Spleen (tissue), 11 donors: ENCODE results near the gene GPR78. TPM values are rescaled to one million over a fixed set of nuclear protein-coding genes. Genes with fewer than 3 reads are reported as not detected.

Source experiments
- DNase-seq: peaks from one replicate; pipeline ENCODE4 v3.0.0-alpha.2; 2020
- H3K27ac ChIP-seq, 8 donors: fragments of 200-600 bp; sonication (generic) in 7 of 8; 1 replicate in 4 of 8; 2 replicates in 4 of 8; pipeline versions ENCODE4 v1.5.0 to v1.8.0; 2016 to 2021; ENCODE audit warnings: inconsistent platforms in 4 of 8, mild to moderate bottlenecking in 4 of 8, moderate library complexity in 1 of 8
- H3K27me3 ChIP-seq, 7 donors: fragments of 200-600 bp; sonication (generic) in 6 of 7; replicated peaks in 1 of 7; 1 replicate in 4 of 7; 2 replicates in 3 of 7; pipeline versions ENCODE4 v1.5.0 to v1.8.0; 2016 to 2021; ENCODE audit warnings: inconsistent platforms in 3 of 7, mild to moderate bottlenecking in 1 of 7
- H3K36me3 ChIP-seq, 6 donors: fragments of 200-600 bp; sonication (generic) in 5 of 6; 1 replicate in 4 of 6; 2 replicates in 2 of 6; pipeline versions ENCODE4 v1.5.0 to v1.8.0; 2016 to 2021; ENCODE audit warnings: inconsistent platforms in 2 of 6
- H3K4me1 ChIP-seq, 6 donors: fragments of 200-600 bp; sonication (generic) in 5 of 6; 1 replicate in 3 of 6; 2 replicates in 3 of 6; pipeline versions ENCODE4 v1.5.0 to v1.8.0; 2016 to 2021; ENCODE audit warnings: inconsistent platforms in 3 of 6
- H3K4me3 ChIP-seq, 8 donors: fragments of 200-600 bp; sonication (generic) in 7 of 8; 1 replicate in 4 of 8; 2 replicates in 4 of 8; pipeline versions ENCODE4 v1.5.0 to v1.8.0; 2016 to 2021; ENCODE audit warnings: inconsistent platforms in 4 of 8, mild to moderate bottlenecking in 4 of 8, moderate library complexity in 2 of 8
- H3K9me3 ChIP-seq, 8 donors: fragments of 200-600 bp; sonication (generic) in 7 of 8; 1 replicate in 4 of 8; 2 replicates in 4 of 8; pipeline versions ENCODE4 v1.5.0 to v1.8.0; 2016 to 2021; ENCODE audit warnings: inconsistent platforms in 4 of 8
- CTCF ChIP-seq, 11 experiments: fragments of 200-600 bp in 7 of 11; fragments of 450-650 bp in 4 of 11; sonication (generic) in 4 of 11; IDR thresholded peaks in 8 of 11; conservative IDR thresholded peaks in 3 of 11; 1 replicate in 7 of 11; 2 replicates in 4 of 11; pipeline versions ENCODE4 v1.4.0 to v1.8.0; 2016 to 2021; ENCODE audit warnings: antibody characterized with exemption in 11 of 11, inconsistent platforms in 4 of 11, mild to moderate bottlenecking in 1 of 11
- POLR2A ChIP-seq, 3 donors: fragments of 450-650 bp; IDR thresholded peaks; one replicate each; pipeline ENCODE4 v1.5.1; 2017; ENCODE audit warnings: antibody characterized with exemption in 3 of 3, mild to moderate bottlenecking in 1 of 3
- POLR2AphosphoS5 ChIP-seq, 3 donors: sonication (generic); formaldehyde crosslinking; IDR thresholded peaks; one replicate each; pipeline ENCODE4 v1.5.1; 2017; ENCODE audit warnings: antibody characterized with exemption in 3 of 3
- WGBS, 5 donors: extraction: QIAGEN DNeasy Blood & Tissue Kit in 3 of 5; methylation state at CpG; one replicate each; pipeline versions ENCODE4 v1.1.5 to v1.1.7; 2013 to 2018; 5-methylcytosine and 5-hydroxymethylcytosine counted together
- intact Hi-C: fragments of 100-400 bp; cut with DNase I; formaldehyde crosslinking; loops from one replicate; pipeline ENCODE4 v1.15.0; 2023; ENCODE audit warnings: low total_unique reads
- polyA plus RNA-seq, 3 donors: library from polyadenylated mRNA; stranded (reverse); fragments of 200-250 nt; gene quantifications; one replicate each; pipeline ENCODE4 v1.2.1, GENCODE V29; 2013
- total RNA-seq, 7 donors: library from RNA; depleted of rRNA in 3 of 7; stranded (reverse); fragments of >200 nt in 3 of 7; fragmentation: NEBNext Ultra II Directional in 4 of 7; extraction: Animal tissue kit (Norgen Biotek cat#: 25700) in 4 of 7; gene quantifications; one replicate each; pipeline versions ENCODE4 v1.1.0 to v1.2.1, GENCODE V29; 2016 to 2021
- donor health status: healthy with polysubstance abuse.
- donor health status: DM: no; HTN: no; CAD: no; lungs with moderate emphysema.
- donor health status: DM: no; HTN: no; CAD: no.
- donor health status: Bipolar disorder and iron deficiency.
- donor health status: healthy.
- donor health status: DM: no; HTN: no; CAD: no.
- donor health status: DM: yes; HTN: yes; CAD: no.

The GPR78 gene
- total and polyA plus RNA-seq, 10 donors, result 0.07 to 1.5 (median 0.12) TPM; not detected in 5

GRCh38 chr4:8543623-8544022 is 36.6 kb upstream of the GPR78 start:
- DNase-seq, result peak; percentile 7
- WGBS, 5 donors, result 73 to 80% (median 77%) methylated on average over 10 of the region's 10 CpGs
- H3K27me3 ChIP-seq, result peaks cover 0 to 19% (median 0%) of the 10 kb centered on the region in 7 donors
- no peak overlapping the region for H3K27ac ChIP-seq
- no peak overlapping the region for H3K4me3 ChIP-seq
- TF ChIP-seq POLR2A (IDR thresholded peaks at IDR 0.05) (no peak), POLR2AphosphoS5 (IDR thresholded peaks at IDR 0.05) (no peak), CTCF (IDR thresholded peaks at IDR 0.05 in 8 of 11, conservative IDR thresholded peaks at IDR 0.05 in 3 of 11) (no peak)
- no peaks in the 10 kb centered on the region for H3K4me1 ChIP-seq
- no peaks in the 10 kb centered on the region for H3K9me3 ChIP-seq
- no peaks in the 10 kb centered on the region for H3K36me3 ChIP-seq
- intact Hi-C loops, result no loop called here

- Histone ChIP-seq H3K36me3 (no peaks in the 10 kb centered on the region), H3K27me3 (peaks cover 0 to 19% (median 0%) of the 10 kb centered on the region in 7 donors), H3K4me1 (no peaks in the 10 kb centered on the region), H3K9me3 (no peaks in the 10 kb centered on the region), H3K27ac (no peak overlapping the region), H3K4me3 (no peak overlapping the region)
- peak; percentile 31 for DNase-seq
- no peak for TF ChIP-seq POLR2AphosphoS5 (IDR thresholded peaks at IDR 0.05)
- TF ChIP-seq CTCF (IDR thresholded peaks at IDR 0.05 in 8 of 11, conservative IDR thresholded peaks at IDR 0.05 in 3 of 11), result no peak
- TF ChIP-seq POLR2A (IDR thresholded peaks at IDR 0.05), result no peak
- WGBS, 5 donors, result 89 to 97% (median 92%) methylated on average over 3 of the region's 3 CpGs
- intact Hi-C loops, result no loop called here
Observed at GRCh38 chr4:8544282-8544681, 35.9 kb upstream of the GPR78 start.

- Histone ChIP-seq H3K4me3 (no peak overlapping the region), H3K36me3 (no peaks in the 10 kb centered on the region), H3K27ac (no peak overlapping the region), H3K4me1 (no peaks in the 10 kb centered on the region), H3K27me3 (peaks cover 0 to 19% (median 0%) of the 10 kb centered on the region in 7 donors), H3K9me3 (no peaks in the 10 kb centered on the region)
- 72 to 78% (median 74%) methylated on average over 20 to 32 of the region's 32 CpGs for WGBS, 5 donors
- TF ChIP-seq POLR2A (IDR thresholded peaks at IDR 0.05) (no peak), POLR2AphosphoS5 (IDR thresholded peaks at IDR 0.05) (no peak), CTCF (IDR thresholded peaks at IDR 0.05 in 8 of 11, conservative IDR thresholded peaks at IDR 0.05 in 3 of 11) (no peak)
- peak; percentile 66 for DNase-seq
- intact Hi-C loops, result no loop called here
Observed at GRCh38 chr4:8544741-8545438, 35.3 kb upstream of the GPR78 start.

GRCh38 chr4:8545439-8545765 is 34.8 kb upstream of the GPR78 start:
- Histone ChIP-seq H3K4me3 (no peak overlapping the region), H3K36me3 (no peaks in the 10 kb centered on the region), H3K27ac (no peak overlapping the region), H3K4me1 (no peaks in the 10 kb centered on the region), H3K27me3 (peaks cover 0 to 19% (median 0%) of the 10 kb centered on the region in 7 donors), H3K9me3 (no peaks in the 10 kb centered on the region)
- peak; percentile 54 for DNase-seq
- TF ChIP-seq CTCF (IDR thresholded peaks at IDR 0.05 in 8 of 11, conservative IDR thresholded peaks at IDR 0.05 in 3 of 11), result no peak
- TF ChIP-seq POLR2A (IDR thresholded peaks at IDR 0.05), result no peak
- 63 to 82% (median 79%) methylated on average over 9 of the region's 9 CpGs for WGBS, 5 donors
- intact Hi-C loops, result no loop called here
